ENCODE data around the gene PIK3R5.
"Not testable (repeated sequence)": the region's sequence is repeated elsewhere in the genome, so short reads cannot be mapped to it uniquely, and the experiment has no call there.

PIK3R5 gene, protein sequence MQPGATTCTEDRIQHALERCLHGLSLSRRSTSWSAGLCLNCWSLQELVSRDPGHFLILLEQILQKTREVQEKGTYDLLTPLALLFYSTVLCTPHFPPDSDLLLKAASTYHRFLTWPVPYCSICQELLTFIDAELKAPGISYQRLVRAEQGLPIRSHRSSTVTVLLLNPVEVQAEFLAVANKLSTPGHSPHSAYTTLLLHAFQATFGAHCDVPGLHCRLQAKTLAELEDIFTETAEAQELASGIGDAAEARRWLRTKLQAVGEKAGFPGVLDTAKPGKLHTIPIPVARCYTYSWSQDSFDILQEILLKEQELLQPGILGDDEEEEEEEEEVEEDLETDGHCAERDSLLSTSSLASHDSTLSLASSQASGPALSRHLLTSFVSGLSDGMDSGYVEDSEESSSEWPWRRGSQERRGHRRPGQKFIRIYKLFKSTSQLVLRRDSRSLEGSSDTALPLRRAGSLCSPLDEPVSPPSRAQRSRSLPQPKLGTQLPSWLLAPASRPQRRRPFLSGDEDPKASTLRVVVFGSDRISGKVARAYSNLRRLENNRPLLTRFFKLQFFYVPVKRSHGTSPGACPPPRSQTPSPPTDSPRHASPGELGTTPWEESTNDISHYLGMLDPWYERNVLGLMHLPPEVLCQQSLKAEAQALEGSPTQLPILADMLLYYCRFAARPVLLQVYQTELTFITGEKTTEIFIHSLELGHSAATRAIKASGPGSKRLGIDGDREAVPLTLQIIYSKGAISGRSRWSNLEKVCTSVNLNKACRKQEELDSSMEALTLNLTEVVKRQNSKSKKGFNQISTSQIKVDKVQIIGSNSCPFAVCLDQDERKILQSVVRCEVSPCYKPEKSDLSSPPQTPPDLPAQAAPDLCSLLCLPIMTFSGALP

DNA sequence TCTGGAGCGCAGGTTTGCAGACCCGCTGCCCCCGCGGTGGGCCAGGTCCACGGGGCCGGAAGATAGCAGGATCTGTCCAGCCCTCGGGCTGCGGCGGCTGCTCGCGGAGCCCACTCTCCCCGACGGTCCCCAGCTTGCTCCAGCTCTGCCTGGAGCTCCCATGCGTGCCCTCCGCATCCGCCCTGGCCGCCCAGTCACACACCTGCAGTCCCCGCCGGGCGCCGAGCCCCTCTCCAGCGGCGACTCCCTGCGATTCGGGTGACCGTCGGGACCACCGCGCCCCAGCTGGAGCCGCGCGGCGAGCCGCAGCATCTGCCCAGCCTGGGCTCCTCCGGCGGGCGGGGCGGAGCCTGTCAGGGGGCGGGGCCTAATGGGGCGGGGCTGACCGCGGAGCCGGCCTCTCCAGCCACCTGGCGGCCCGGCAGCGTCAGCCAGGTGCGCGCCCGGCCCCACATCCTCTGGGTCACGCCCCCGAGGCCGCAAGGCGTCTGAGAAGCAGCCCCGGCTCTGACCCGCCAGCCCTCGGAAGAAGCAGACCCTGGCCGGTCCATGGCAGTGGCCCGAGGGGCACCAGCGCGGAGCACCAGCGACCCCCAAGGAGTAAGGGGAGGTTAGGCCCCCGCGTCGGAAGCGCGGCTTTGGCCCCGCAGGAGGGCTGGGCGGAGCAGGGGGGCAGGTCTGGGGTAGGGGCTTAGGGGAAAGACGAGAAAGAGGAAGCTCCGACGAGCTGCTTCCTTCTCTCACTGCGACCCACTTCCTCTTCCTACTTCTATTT is at the start of gene PIK3R5:
Gene PIK3R5, minus strand, starts transcription at position 314 of the 775 bp plus-strand sequence. CDS start 54,213 bp downstream, outside the sequence.
- peak; percentile 69 for DNase-seq (ENCODE audit: low read depth)

DNA sequence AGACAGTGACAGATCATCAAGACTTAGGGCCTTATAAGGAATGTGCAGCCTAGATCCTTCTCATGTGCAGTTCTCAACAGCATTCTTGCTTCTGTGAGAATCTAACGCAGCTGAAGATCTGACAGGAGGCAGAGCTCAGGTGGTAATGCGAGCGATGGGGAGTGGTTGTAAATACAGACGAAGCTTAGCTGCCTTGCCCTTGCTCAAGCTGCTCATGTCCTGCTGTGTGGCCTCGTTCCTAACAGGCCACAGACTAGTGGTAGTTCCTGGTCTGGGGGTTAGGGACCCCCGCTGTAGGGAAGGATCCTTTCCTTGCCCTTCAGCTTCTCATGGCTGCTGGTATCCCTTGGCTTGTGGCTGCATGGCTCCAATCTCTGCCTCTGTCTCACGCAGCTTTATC is 45.5 kb upstream of the PIK3R5 start:
- no peak for DNase-seq (ENCODE audit: low read depth)

DNA sequence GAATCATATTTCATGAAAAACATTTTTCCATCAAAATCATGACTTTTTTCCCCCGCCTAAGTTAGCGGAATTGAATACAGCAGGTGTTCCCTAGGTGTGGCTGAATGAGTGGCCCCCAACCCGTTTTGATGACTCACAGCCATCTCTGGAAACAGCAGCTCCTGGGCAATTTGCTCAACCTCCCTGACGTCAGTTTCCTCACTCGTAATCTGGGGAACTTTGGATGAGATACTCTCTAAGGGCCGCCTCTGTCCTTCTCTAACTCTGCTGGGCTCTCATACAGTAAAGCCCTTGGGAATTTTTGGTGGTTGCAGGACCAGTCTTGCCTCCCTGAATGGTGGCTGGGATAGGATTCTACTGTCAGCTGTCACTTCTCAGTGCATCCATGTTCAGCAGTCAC is 44.2 kb upstream of the PIK3R5 start:
- no peak for DNase-seq (ENCODE audit: low read depth)

DNA sequence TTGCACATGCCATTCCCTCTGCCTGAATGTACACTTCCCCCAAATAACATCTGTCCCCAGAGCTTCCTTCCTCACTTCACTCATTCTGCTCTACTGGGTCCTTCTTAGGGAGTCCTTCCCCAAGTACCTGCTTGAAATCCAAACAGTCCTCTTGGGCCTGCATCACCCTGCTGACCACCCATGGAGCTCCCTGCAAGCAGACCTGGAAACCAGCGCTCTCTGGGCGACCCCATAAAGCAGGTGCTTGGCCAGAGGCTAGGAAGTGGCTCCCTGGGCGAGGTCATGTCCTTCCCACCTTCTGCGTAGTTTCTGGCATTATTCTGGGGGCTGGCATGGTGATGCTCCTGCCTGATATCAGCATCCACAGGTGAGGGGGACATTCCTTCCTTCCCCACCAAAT is 43.6 kb upstream of the PIK3R5 start:
- no peak for DNase-seq (ENCODE audit: low read depth)

DNA sequence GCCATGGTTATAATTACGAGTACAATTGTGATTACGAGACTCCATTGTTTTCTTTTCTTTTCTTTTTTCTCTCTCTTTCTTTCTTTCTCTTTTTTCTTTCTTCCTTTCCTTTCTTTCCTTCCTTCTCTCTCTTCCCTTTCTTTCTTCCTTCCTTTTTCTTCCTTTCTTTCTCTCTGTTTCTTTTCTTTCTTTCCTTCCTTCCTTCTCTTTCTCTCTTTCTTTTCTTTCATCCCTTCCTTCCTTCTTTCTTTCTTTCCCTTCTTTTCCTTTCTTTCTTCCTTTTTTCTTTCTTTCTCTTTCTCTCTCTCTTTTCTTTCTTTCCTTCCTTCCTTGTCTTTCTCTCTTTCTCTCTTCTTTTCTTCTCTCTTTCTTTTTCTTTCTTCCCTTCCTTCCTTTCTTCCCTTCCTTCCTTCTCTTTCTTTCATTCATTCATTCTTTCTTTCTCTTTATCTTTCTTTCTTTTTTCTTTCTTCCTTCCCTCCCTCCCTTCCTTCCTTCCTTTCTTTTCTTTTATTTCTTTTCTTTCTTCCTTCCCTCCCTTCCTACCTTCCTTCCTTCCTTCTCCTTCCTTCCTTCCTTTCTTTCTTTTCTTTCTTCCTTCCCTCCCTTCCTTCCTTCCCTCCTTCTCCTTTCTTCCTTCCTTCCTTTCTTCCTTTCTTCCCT is 41.7 kb upstream of the PIK3R5 start:
- DNase-seq (ENCODE audit: low read depth), result no peak

DNA sequence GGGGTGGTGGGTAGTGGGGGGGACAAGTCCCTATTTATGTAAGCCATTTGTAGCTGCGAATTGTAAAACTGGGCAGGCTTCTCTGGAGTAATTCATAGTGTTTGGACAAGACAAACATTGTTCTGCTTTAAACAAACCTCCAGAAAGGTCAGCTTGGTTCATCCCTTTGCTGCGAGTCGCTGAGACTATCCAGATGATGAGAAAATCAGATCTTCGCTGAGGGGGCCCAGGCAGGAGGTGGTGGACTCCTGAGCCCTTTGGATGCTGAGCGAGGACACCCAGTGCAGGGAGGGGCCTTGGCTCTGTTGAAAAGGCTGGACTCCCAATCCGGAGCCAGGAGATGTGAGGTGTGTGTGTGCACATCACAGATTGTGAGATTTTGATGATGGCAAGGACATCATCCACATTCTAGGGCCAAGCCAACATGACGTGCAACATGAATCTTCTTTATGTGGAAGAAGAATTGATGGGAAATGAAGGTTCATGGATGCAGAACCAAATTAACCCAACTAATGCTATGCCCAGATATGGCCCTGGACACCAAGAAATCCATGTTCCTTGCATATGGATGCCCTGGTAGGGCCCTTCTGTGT is 40.8 kb upstream of the PIK3R5 start:
- no peak for DNase-seq (ENCODE audit: low read depth)

DNA sequence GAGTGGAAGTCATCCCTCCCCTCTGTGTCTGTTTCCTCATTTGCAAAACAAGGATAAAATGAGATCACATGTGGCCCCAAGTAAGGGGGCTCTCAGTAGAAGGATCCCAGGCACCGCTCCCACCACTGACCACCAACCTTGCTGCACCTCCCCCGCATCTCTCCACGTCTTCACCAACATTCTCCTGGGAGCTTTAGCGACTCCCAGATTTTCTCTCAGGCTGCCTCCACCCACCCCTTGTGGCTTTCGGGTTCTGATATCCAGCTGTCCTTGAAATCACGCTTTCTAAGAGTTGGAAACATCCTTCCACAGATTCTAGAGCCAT is 39.4 kb upstream of the PIK3R5 start:
- DNase-seq (ENCODE audit: low read depth), result no peak

DNA sequence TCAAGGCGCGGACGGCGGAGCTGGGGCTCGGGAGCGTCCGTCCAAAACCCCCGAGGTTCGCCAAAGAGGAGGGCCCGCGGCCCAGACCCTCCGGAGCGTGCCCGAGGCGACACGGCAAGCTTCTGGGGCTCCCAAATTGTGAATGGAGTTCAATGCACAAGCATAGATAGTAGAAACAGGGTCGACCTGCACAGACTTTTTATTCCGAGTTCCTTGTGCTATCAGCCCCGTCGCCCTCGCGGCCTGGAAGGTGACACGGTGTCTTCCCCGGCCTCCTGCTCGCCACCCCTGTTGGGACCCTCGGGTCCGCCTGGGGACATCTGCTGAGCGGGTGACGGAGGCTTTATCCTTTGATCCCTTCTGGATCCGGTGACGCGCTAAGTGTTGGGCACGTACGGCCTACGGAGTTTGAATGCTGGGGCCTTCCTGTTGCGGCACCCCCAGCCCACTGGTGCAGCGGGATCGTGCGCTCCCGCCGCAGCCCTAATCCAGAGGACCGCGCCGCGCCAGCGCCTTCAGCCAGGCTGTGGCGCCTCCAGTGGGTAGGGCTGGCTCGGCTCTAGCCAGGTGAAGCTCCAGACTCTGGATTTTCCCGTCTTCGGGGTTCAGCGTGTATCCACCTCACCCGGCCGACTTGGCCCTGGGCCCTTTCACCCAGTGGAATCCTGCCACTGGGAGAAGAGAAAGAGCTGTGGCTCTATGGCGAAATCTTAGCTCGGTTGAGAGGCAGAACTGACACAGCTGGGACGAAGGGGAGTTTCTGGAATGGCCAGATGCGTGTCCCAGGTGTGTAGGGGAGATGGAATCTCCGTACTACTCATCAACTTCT is 38.8 kb upstream of the PIK3R5 start:
- no peak for DNase-seq (ENCODE audit: low read depth)

DNA sequence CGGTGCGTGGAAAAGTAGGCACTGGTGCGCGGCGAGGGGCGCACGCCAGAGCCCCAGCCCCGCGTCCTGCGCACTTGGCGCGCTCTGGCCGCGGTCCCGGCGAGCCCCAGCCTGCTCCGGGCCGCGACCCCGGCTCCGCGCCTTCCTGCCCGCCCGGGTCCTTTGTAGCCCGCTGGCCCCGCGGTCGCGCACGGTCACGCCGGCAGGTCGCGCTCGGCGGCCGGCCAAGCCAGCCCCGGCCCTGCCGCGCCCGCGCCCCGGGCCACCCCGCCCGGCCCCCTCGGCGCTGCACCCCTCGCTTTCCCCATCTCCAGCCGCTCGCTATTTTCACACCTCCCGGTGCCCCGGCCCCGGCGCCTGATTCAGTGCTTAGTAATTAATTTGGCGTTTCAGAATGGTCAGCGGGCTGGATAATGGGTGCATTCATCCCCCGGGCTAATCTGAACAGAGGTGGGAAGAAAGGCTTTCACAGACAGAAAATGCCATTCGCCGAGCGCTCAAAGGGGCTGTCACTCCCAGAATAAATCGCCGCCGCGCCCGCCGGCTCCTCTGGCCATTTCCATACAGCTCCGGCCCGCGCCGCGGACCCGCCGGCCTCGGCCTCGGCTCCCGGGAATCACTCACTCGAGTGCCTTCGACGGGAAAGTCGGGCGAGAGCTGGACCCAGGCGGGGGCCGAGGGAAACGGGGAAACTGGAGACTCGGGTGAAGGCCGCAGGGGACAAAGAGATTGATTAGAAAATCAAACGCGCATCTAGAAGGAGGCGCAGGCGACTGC is 38.0 kb upstream of the PIK3R5 start:
- DNase-seq (ENCODE audit: low read depth), result no peak

DNA sequence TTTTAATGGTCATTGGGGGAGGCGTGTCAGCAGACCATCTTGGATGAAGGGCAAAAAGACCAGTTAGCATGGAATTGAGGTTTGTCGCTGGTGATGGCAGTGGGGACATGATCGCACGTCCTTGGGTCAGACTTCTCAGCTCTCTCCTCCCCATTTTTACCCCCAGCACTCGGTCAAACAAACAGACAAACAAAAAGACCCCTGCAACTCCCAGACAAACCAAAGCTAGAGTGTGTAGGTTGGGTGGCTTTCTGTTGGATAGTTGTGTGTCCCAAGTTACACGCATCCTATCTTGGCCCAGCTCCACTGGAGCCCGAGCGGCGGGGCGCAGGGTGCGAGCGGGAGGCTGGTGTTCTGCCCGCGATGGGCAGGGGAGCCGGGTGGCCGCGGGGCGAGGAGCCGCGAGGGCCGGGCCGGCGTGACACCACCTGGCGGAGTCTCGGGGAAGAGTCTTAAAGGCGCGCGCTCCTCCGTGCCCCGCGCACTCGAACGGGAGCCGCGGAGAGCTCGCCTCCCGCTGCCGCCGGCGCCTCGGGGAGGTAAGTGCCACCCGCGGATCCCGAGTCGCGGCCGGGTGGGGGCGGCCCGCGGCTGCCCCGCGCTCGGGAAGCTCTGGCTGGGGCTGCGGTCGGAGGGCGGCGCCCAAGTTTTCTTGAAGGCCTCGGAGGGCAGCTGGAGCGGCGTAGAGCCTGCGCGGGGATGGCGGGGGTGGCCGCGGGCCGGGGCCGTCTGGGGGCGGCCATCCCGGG is 37.3 kb upstream of the PIK3R5 start:
- DNase-seq (ENCODE audit: low read depth), result no peak

DNA sequence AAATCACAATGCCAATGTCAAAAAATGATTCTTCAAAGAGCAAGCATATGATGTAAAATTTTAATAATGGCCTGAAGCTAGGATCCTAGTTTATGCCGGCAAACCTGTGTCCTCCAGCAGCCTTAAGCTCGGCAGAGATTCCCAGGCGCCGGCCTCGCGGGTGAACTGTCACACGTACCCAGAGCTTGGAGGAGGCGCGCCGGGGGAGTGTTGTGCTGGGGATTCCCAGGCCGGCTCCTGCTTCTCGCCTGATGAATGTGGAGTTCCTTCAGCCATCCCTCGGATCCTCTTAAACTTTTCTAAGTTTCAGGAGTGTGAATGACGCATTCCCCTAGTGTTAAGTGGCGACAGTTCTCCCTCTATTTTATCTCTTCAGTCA is 36.7 kb upstream of the PIK3R5 start:
- no peak for DNase-seq (ENCODE audit: low read depth)

DNA sequence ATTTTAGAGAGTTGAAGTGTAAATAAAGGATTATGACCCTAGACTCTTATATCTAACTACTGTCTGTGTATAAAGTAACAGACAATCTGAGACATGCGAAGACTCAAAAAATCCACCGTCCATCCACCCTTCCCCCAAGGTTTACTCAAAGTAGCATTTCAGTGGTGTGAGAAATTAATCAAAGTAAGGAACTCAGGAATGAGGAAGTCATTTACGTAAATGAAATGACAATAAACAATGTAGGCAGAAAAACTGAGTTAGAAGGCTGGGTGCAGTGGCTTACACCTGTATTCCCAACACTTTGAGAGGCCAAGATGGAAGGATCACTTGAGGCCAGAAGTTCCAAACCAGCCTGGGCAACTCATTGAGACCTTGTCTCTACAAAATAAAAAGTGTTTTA is 36.1 kb upstream of the PIK3R5 start:
- no peak for DNase-seq (ENCODE audit: low read depth)

DNA sequence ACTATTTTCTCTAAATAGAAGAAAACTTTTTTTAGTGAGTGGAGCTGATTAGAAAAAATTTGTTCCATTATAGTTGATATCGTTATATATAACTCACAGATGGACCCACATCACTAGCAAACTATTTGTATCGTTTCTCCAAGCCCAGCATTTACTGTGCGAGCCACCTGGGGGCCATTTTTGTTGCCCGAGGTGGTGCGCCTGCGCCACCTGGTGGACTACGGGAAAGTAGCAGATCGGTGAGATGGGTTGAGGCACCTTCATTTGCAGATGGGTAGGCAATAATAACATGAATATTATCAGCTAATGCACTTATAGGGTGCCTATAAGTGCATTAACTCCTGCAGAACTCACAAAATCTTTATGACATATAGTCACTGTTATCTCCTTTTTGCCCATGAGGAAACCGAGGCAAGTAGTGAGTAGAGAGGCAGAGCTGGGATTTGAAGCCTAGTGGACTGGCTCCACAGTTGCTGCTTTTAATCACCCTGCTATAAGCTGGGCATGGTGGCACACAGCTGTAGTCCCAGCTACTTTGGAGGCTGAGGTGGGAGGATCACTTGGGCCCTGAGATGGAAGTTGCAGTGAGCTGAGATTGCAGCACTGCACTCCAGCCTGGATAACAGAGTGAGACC is 32.6 kb upstream of the PIK3R5 start:
- peak; percentile 71 for DNase-seq (ENCODE audit: low read depth)

DNA sequence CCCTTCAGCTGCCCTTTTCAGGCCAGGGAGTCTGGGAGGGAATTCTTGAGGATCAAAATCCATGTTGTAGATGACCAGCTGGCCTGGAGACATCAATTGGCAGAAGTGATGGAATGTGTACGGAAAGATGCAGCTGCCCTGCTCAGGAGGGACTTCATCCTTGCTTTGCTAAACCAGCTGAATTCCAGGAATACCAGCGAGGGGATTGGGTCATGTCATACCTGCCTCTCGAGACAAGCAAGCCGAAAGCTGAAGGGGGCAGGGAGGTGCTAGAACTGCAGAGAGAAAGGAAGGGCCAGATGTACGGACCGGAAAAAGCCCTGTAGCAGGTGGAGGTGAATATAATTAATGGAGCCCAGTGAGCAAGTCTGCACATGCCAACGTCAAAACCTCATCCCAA is 30.2 kb upstream of the PIK3R5 start:
- DNase-seq (ENCODE audit: low read depth), result no peak

DNA sequence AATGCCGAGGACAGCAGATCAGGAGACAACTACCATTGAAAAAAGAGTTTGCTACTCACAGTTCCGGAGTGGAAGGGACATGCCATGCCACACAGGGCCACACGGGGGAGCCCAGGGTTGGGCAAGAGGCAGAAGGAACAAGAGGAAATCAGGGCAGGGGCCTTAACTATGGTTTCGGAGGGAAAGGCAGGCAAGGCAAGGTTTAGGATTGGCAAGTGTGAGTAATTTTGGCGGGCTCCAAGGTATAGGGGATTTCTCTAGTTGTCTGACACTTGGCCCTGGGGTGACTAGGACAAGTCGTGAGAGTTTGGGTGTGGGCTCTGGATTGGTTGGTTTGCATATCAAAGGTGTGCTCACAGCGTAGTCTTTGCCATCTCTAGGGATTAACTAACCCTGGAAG is 28.8 kb upstream of the PIK3R5 start:
- DNase-seq (ENCODE audit: low read depth), result peak; percentile 58

DNA sequence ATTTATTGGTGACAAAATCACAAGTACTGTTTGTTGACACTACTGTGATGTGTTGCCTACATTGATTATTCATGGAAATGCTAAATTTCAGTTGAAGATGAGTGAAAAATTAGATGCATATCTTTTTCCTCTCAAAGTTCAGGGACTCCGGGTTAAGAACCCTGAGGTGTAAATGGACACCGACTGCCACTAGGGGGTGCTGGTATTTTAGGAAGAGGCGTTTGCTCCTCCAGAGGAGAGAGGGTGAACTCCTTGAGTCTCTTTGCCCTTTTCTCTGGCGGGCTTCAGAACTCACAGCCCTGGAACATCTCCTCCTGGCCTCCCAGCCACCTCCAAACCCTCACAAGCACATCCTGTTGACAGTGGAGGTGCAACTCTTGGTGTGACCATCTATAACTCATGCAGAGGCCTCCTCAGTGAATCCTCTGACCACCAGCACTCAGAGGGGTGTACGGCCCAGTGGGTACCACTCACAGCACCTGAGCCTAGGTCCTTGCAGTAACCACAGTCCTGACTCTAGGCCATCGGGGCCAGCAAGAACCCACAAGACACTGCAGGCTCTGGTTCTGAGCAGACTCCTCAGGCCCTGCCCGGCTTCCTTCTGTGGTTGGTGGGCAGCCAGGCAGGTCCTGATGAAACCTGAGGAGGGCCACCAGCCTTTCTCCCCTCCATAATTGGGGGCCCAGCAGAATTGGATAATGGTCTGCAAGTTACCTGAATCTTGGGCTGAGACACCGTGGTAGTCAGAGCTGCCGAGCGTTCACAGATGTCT is 26.2 kb upstream of the PIK3R5 start:
- peak; percentile 58 for DNase-seq (ENCODE audit: low read depth)

DNA sequence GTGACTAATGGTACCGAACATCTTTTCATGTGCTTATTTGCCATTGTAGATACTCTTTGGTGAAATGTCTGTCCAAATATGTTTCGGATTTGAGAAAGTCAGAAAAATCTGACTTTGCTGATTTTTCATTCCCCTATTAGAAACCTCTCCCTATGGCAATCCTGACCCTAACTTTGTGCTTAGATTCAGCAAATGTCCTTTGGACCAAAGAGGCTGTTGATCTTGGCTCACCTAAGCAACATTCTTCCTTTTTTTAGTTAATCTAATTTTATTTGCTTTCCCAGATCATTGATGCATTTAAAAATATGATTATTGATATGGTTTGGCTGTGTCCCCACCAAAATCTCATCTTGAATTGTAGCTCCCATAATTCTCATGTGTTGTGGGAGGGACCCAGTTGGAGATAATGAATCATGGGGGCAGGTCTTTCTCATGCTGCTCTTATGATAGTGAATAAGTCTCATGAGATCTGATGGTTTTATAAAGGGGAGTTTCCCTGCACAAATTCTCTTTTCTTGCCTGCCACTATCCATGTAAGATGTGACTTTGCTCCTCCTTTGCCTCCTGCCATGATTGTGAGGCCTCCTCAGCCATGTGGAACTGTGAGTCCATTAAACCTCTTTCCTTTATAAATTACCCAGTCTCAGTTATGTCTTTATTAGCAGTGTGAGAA is 22.9 kb upstream of the PIK3R5 start:
- not testable (repeated sequence) for DNase-seq (ENCODE audit: low read depth)
